WTC11 (cell line): ENCODE results near the gene SLC35F2. TPM values are rescaled to one million over a fixed set of nuclear protein-coding genes. Genes with fewer than 3 reads are reported as not detected.

ENCODE experiments used
- ATAC-seq: fragments of 200-7000 bp; cut with Tn5 transposase; 2 replicates; pipeline ENCODE4 v1.10.0; 2021; ENCODE audit warnings: mild to moderate bottlenecking, moderate library complexity
- Bru-seq: library from RNA; stranded (reverse); fragments of 400-500 nt; gene quantifications from one replicate; lab custom pipeline; 2021; lab: Mats Ljungman, UMichigan
- CTCF ChIA-PET: fragments of 300-600 bp; sonication (Branson Sonifier 250); formaldehyde crosslinking; loops from one replicate; lab custom pipeline; 2021; ENCODE audit warnings: antibody characterized with exemption; lab: Charles Lee
- POLR2A ChIA-PET: fragments of 350-600 bp; sonication (Branson Sonifier 250); formaldehyde crosslinking; loops from one replicate; lab custom pipeline; 2021; ENCODE audit warnings: antibody characterized with exemption; lab: Charles Lee
- DNase-seq: peaks from one replicate; pipeline ENCODE4 v3.0.0; 2021; ENCODE audit warnings: low spot score
- H3K27ac Mint-ChIP-seq: 2 replicates; pipeline ENCODE4 v1.8.0; 2021; ENCODE audit warnings: mixed read lengths
- H3K27me3 Mint-ChIP-seq: 2 replicates; pipeline ENCODE4 v1.8.0; 2021; ENCODE audit warnings: low read depth, mild to moderate bottlenecking, moderate library complexity, mixed read lengths
- H3K36me3 Mint-ChIP-seq: 2 replicates; pipeline ENCODE4 v1.8.0; 2021; ENCODE audit warnings: mixed read lengths
- H3K4me1 Mint-ChIP-seq: 2 replicates; pipeline ENCODE4 v1.8.0; 2022; ENCODE audit warnings: mixed read lengths
- H3K4me3 Mint-ChIP-seq: 2 replicates; pipeline ENCODE4 v1.8.0; 2021; ENCODE audit warnings: mild to moderate bottlenecking, moderate library complexity, mixed read lengths
- H3K9me3 Mint-ChIP-seq: 2 replicates; pipeline ENCODE4 v1.8.0; 2021; ENCODE audit warnings: mixed read lengths
- ELF4 ChIP-seq: sonication (generic); formaldehyde crosslinking; IDR thresholded peaks from 2 replicates; pipeline ENCODE4 v1.8.1; 2022; ENCODE audit warnings: low read depth, mild to moderate bottlenecking, moderate library complexity, missing genetic modification reagents
- FOXJ3 ChIP-seq: sonication (generic); formaldehyde crosslinking; IDR thresholded peaks from 2 replicates; pipeline ENCODE4 v1.9.0; 2021; ENCODE audit warnings: missing genetic modification reagents, mild to moderate bottlenecking, borderline replicate concordance
- FOXK1 ChIP-seq: sonication (generic); formaldehyde crosslinking; IDR thresholded peaks from 2 replicates; pipeline ENCODE4 v1.8.0; 2022; ENCODE audit warnings: mild to moderate bottlenecking, moderate library complexity, missing genetic modification reagents
- FOXP1 ChIP-seq: sonication (generic); formaldehyde crosslinking; IDR thresholded peaks from 2 replicates; pipeline ENCODE4 v1.8.0; 2022; ENCODE audit warnings: missing genetic modification reagents, mild to moderate bottlenecking, moderate library complexity, borderline replicate concordance
- HMGXB4 ChIP-seq: sonication (generic); formaldehyde crosslinking; IDR thresholded peaks from 2 replicates; pipeline ENCODE4 v1.8.1; 2023; ENCODE audit warnings: mild to moderate bottlenecking, moderate library complexity, missing genetic modification reagents
- KAT7 ChIP-seq: sonication (generic); formaldehyde crosslinking; IDR thresholded peaks from 2 replicates; pipeline ENCODE4 v1.8.1; 2023; ENCODE audit warnings: missing genetic modification reagents, mild to moderate bottlenecking, borderline replicate concordance
- MYBL2 ChIP-seq: sonication (generic); formaldehyde crosslinking; IDR thresholded peaks from 2 replicates; pipeline ENCODE4 v1.8.1; 2023; ENCODE audit warnings: mild to moderate bottlenecking, moderate library complexity, missing genetic modification reagents
- NFATC4 ChIP-seq: fragments of 250-450 bp; sonication (Bioruptor Pico); IDR thresholded peaks from 2 replicates; pipeline ENCODE4 v1.9.0; 2021; ENCODE audit warnings: mild to moderate bottlenecking
- NFYB ChIP-seq: sonication (generic); formaldehyde crosslinking; conservative IDR thresholded peaks from 2 replicates; pipeline ENCODE4 v1.8.0; 2022; ENCODE audit warnings: low read depth, missing genetic modification reagents
- RELA ChIP-seq: sonication (generic); formaldehyde crosslinking; IDR thresholded peaks from 2 replicates; pipeline ENCODE4 v1.8.1; 2022; ENCODE audit warnings: missing genetic modification reagents, mild to moderate bottlenecking, borderline replicate concordance
- ZNF396 ChIP-seq: fragments of 250-450 bp; sonication (Bioruptor Pico); IDR thresholded peaks from 2 replicates; pipeline ENCODE4 v1.8.0; 2021; ENCODE audit warnings: mild to moderate bottlenecking, moderate library complexity, borderline replicate concordance
- ZSCAN18 ChIP-seq: fragments of 250-450 bp; sonication (Bioruptor Pico); IDR thresholded peaks from 2 replicates; pipeline ENCODE4 v2.1.2; 2022; ENCODE audit warnings: mild to moderate bottlenecking, moderate library complexity
- long read RNA-seq, 3 experiments: library from RNA in 1 of 3; library from capped mRNA in 1 of 3; library from polyadenylated mRNA in 1 of 3; unstranded in 2 of 3; stranded (forward) in 1 of 3; transcript quantifications; one replicate each; pipeline ENCODE4 v2.0.0, GENCODE V29; 2021
- total RNA-seq: library from RNA; stranded (reverse); gene quantifications from 3 replicates; pipeline ENCODE4 v1.2.3, GENCODE V29; 2021
- TF ChIP-seq, protein P1 (sequence below): sonication (generic); formaldehyde crosslinking; IDR thresholded peaks from 2 replicates; pipeline ENCODE4 v1.8.1; 2022; ENCODE audit warnings: mild to moderate bottlenecking, moderate library complexity, missing genetic modification reagents
- TF ChIP-seq, protein P2 (sequence below): sonication (generic); formaldehyde crosslinking; IDR thresholded peaks from 2 replicates; pipeline ENCODE4 v1.8.0; 2022; ENCODE audit warnings: mild to moderate bottlenecking, missing genetic modification reagents
- TF ChIP-seq, protein P3 (sequence below): sonication (generic); formaldehyde crosslinking; IDR thresholded peaks from 2 replicates; pipeline ENCODE4 v1.8.0; 2022; ENCODE audit warnings: mild to moderate bottlenecking, missing genetic modification reagents
- TF ChIP-seq, protein P4 (sequence below): sonication (generic); formaldehyde crosslinking; IDR thresholded peaks from 2 replicates; pipeline ENCODE4 v1.8.1; 2023; ENCODE audit warnings: mild to moderate bottlenecking, missing genetic modification reagents
- TF ChIP-seq, protein P5 (sequence below): sonication (generic); formaldehyde crosslinking; IDR thresholded peaks from 2 replicates; pipeline ENCODE4 v1.8.0; 2022; ENCODE audit warnings: mild to moderate bottlenecking, missing genetic modification reagents
- TF ChIP-seq, protein P6 (sequence below): sonication (generic); formaldehyde crosslinking; IDR thresholded peaks from 2 replicates; pipeline ENCODE4 v1.8.1; 2023; ENCODE audit warnings: mild to moderate bottlenecking, missing genetic modification reagents, moderate library complexity
- TF ChIP-seq, protein P7 (sequence below): fragments of 250-450 bp; sonication (Bioruptor Pico); IDR thresholded peaks from 2 replicates; pipeline ENCODE4 v1.8.0; 2021; ENCODE audit warnings: mild to moderate bottlenecking

The SLC35F2 gene, protein sequence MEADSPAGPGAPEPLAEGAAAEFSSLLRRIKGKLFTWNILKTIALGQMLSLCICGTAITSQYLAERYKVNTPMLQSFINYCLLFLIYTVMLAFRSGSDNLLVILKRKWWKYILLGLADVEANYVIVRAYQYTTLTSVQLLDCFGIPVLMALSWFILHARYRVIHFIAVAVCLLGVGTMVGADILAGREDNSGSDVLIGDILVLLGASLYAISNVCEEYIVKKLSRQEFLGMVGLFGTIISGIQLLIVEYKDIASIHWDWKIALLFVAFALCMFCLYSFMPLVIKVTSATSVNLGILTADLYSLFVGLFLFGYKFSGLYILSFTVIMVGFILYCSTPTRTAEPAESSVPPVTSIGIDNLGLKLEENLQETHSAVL
- total RNA-seq, result 22.0 to 27.1 TPM (median 22.8 TPM) in 3 replicates
- percentile 50 among the genes with signal in this experiment for Bru-seq, nascent RNA
- long read RNA-seq, experiment 1, transcript SLC35F2-204 (8 exons, 3,170 nt), result major isoform, 137 of 169 reads
- long read RNA-seq, experiment 1, partial matches to known transcripts, result 10 of 169 reads
- long read RNA-seq, experiment 1, other reads (novel, unspliced or antisense), result 20 of 169 reads
- long read RNA-seq, experiment 2, transcript SLC35F2-204 (8 exons, 3,170 nt), result major isoform, 20 of 36 reads
- long read RNA-seq, experiment 2, partial matches to known transcripts, result 1 of 36 reads
- long read RNA-seq, experiment 2, other reads (novel, unspliced or antisense), result 15 of 36 reads
- long read RNA-seq, experiment 3, transcript SLC35F2-204 (8 exons, 3,170 nt), result major isoform, 6 of 9 reads
- long read RNA-seq, experiment 3, partial matches to known transcripts, result 2 of 9 reads
- long read RNA-seq, experiment 3, other reads (novel, unspliced or antisense), result 1 of 9 reads

DNA sequence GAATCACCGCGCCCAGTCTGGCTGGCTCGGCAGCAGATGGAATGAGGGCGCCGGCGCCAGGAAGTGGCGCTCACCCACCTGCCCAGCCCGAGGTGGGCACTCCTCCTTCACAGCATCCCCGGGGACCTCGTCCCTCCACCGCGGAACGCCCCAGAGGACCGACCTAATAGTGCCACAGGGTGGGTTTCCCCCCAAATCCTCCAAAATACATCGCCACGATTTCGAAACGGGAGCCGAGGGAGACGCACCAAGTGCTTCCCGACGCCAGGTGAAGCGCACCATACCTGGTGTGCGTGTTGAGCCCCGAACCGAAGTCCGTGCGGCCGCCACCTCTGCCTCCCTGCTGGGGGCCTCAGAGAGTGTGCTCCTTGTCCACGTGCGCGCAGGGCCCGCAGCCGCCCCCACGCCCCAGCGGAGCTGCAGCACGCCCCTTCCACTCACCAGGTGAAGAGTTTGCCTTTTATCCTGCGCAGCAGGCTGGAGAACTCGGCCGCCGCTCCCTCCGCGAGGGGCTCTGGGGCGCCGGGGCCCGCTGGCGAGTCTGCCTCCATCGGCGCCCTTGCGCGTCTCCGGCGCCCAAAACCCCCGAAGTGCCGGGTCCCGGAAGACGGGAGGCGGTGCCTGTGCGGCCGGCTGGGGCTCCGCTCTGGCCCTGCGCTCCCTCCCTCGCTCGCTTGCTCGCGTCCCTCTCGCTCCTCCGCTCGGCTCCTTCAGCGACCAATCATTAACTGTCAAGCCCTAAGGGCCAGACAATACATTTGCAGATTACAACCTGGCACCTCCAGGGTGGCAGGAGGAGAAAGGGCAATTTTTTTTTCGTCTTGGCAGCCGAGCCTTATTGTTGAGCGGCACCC, at the start of gene SLC35F2:
Gene SLC35F2 (minus strand): TSS at position 571 of the 854 bp plus-strand sequence. CDS start 20 bp downstream, at position 551.
- no peaks in the 10 kb centered on the region for H3K36me3 Mint-ChIP-seq
- POLR2A ChIA-PET, result interaction anchor here (0.6 to 0.7 kb wide), 2 partner anchors 28 to 103 kb away, joined by 3 to 6 read pairs; no protein-coding TSS in a partner anchor
- ATAC-seq (peak; percentile 86), DNase-seq (peak; percentile 80)
- H3K4me1 Mint-ChIP-seq, result peaks cover 21% of the 10 kb centered on the region
- CTCF ChIA-PET, result interaction anchor here (1.2 kb wide), 2 partner anchors 59 to 112 kb away, joined by 4 to 9 read pairs; no protein-coding TSS in a partner anchor
- peak within 1 kb of the TSS; percentile 97 for H3K27ac Mint-ChIP-seq
- H3K27me3 Mint-ChIP-seq, result peaks cover 8% of the 10 kb centered on the region
- H3K4me3 Mint-ChIP-seq, result peak within 1 kb of the TSS; percentile 95
- H3K9me3 Mint-ChIP-seq, result no peaks in the 10 kb centered on the region
- TF ChIP-seq, protein P1, sequence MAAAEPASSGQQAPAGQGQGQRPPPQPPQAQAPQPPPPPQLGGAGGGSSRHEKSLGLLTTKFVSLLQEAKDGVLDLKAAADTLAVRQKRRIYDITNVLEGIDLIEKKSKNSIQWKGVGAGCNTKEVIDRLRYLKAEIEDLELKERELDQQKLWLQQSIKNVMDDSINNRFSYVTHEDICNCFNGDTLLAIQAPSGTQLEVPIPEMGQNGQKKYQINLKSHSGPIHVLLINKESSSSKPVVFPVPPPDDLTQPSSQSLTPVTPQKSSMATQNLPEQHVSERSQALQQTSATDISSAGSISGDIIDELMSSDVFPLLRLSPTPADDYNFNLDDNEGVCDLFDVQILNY (CRISPR knock-in tag), result peak; percentile 57
- no peak for TF ChIP-seq FOXJ3 (CRISPR knock-in tag)
- TF ChIP-seq, protein P2, sequence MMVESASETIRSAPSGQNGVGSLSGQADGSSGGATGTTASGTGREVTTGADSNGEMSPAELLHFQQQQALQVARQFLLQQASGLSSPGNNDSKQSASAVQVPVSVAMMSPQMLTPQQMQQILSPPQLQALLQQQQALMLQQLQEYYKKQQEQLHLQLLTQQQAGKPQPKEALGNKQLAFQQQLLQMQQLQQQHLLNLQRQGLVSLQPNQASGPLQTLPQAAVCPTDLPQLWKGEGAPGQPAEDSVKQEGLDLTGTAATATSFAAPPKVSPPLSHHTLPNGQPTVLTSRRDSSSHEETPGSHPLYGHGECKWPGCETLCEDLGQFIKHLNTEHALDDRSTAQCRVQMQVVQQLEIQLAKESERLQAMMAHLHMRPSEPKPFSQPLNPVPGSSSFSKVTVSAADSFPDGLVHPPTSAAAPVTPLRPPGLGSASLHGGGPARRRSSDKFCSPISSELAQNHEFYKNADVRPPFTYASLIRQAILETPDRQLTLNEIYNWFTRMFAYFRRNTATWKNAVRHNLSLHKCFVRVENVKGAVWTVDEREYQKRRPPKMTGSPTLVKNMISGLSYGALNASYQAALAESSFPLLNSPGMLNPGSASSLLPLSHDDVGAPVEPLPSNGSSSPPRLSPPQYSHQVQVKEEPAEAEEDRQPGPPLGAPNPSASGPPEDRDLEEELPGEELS (CRISPR knock-in tag), result 0 out of 2 replicates have a peak, but pooled peaks have one; percentile 14
- TF ChIP-seq ELF4 (CRISPR knock-in tag), result no peak
- TF ChIP-seq, protein P3, sequence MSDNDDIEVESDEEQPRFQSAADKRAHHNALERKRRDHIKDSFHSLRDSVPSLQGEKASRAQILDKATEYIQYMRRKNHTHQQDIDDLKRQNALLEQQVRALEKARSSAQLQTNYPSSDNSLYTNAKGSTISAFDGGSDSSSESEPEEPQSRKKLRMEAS, result peak; percentile 94
- TF ChIP-seq, protein P4, sequence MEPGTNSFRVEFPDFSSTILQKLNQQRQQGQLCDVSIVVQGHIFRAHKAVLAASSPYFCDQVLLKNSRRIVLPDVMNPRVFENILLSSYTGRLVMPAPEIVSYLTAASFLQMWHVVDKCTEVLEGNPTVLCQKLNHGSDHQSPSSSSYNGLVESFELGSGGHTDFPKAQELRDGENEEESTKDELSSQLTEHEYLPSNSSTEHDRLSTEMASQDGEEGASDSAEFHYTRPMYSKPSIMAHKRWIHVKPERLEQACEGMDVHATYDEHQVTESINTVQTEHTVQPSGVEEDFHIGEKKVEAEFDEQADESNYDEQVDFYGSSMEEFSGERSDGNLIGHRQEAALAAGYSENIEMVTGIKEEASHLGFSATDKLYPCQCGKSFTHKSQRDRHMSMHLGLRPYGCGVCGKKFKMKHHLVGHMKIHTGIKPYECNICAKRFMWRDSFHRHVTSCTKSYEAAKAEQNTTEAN, result no peak
- peak; percentile 76 for TF ChIP-seq FOXP1
- TF ChIP-seq NFYB (CRISPR knock-in tag), result no peak
- peak; percentile 83; the same call in 1 of the 2 replicates for TF ChIP-seq HMGXB4 (CRISPR knock-in tag)
- TF ChIP-seq, protein P5, sequence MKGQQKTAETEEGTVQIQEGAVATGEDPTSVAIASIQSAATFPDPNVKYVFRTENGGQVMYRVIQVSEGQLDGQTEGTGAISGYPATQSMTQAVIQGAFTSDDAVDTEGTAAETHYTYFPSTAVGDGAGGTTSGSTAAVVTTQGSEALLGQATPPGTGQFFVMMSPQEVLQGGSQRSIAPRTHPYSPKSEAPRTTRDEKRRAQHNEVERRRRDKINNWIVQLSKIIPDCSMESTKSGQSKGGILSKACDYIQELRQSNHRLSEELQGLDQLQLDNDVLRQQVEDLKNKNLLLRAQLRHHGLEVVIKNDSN (CRISPR knock-in tag), result peak; percentile 41; the same call in 1 of the 2 replicates
- TF ChIP-seq, protein P6, sequence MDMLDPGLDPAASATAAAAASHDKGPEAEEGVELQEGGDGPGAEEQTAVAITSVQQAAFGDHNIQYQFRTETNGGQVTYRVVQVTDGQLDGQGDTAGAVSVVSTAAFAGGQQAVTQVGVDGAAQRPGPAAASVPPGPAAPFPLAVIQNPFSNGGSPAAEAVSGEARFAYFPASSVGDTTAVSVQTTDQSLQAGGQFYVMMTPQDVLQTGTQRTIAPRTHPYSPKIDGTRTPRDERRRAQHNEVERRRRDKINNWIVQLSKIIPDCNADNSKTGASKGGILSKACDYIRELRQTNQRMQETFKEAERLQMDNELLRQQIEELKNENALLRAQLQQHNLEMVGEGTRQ (CRISPR knock-in tag), result peak; percentile 39
- 0 out of 2 replicates have a peak, but pooled peaks have one; percentile 2 for TF ChIP-seq KAT7 (CRISPR knock-in tag)
- TF ChIP-seq, protein P7, sequence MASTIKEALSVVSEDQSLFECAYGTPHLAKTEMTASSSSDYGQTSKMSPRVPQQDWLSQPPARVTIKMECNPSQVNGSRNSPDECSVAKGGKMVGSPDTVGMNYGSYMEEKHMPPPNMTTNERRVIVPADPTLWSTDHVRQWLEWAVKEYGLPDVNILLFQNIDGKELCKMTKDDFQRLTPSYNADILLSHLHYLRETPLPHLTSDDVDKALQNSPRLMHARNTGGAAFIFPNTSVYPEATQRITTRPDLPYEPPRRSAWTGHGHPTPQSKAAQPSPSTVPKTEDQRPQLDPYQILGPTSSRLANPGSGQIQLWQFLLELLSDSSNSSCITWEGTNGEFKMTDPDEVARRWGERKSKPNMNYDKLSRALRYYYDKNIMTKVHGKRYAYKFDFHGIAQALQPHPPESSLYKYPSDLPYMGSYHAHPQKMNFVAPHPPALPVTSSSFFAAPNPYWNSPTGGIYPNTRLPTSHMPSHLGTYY (CRISPR knock-in tag), result no peak
- peak; percentile 16; the same call in 1 of the 2 replicates for TF ChIP-seq FOXK1 (CRISPR knock-in tag)
- TF ChIP-seq ZNF396 (CRISPR knock-in tag), result no peak
- TF ChIP-seq RELA (CRISPR knock-in tag), result no peak
- TF ChIP-seq MYBL2, result 0 out of 2 replicates have a peak, but pooled peaks have one; percentile 61
- no peak for TF ChIP-seq NFATC4 (CRISPR knock-in tag)
- TF ChIP-seq ZSCAN18, result no peak
